DOHH2 (cell line): ENCODE data around the gene IGSF6.

Experiments
- H3F3A ChIP-seq: fragments of 200-600 bp; sonication (generic), shearing (Covaris generic); 2 replicates; pipeline ENCODE4 v1.6.0; 2016; ENCODE audit warnings: antibody characterized with exemption, mild to moderate bottlenecking; ENCODE audit not compliant: control insufficient read depth, insufficient read depth
- H3K27ac ChIP-seq: fragments of 200-600 bp; sonication (generic); 2 replicates; pipeline ENCODE4 v1.5.1; 2014; ENCODE audit warnings: low read depth, mild to moderate bottlenecking, low read length, moderate library complexity
- H3K27me3 ChIP-seq: fragments of 200-600 bp; sonication (generic); 2 replicates; pipeline ENCODE4 v1.6.1; 2014; ENCODE audit warnings: mild to moderate bottlenecking, low read length, mixed read lengths; ENCODE audit not compliant: control insufficient read depth
- H3K36me3 ChIP-seq: fragments of 200-600 bp; sonication (generic); 2 replicates; pipeline ENCODE4 v1.6.1; 2014; ENCODE audit warnings: mild to moderate bottlenecking, low read length, moderate library complexity, mixed read lengths; ENCODE audit not compliant: control insufficient read depth
- H3K4me1 ChIP-seq: fragments of 200-600 bp; sonication (generic); 2 replicates; pipeline ENCODE4 v1.6.1; 2014; ENCODE audit warnings: mild to moderate bottlenecking, low read length, mixed read lengths; ENCODE audit not compliant: control insufficient read depth
- H3K4me2 ChIP-seq: fragments of 200-600 bp; sonication (generic); 2 replicates; pipeline ENCODE4 v1.6.0; 2014; ENCODE audit warnings: mild to moderate bottlenecking, low read length, moderate library complexity
- H3K4me3 ChIP-seq: fragments of 200-600 bp; sonication (generic); 2 replicates; pipeline ENCODE4 v1.5.1; 2014; ENCODE audit warnings: mild to moderate bottlenecking, low read length, mixed read lengths
- H3K79me2 ChIP-seq: fragments of 200-600 bp; sonication (generic); 2 replicates; pipeline ENCODE4 v1.6.1; 2014; ENCODE audit warnings: mild to moderate bottlenecking, low read length, mixed read lengths; ENCODE audit not compliant: control insufficient read depth
- H3K9me2 ChIP-seq: fragments of 200-600 bp; sonication (generic); replicated peaks from 2 replicates; pipeline ENCODE4 v1.6.1; 2014; ENCODE audit warnings: mild to moderate bottlenecking, low read length, mixed read lengths; ENCODE audit not compliant: control insufficient read depth
- H3K9me3 ChIP-seq: fragments of 200-600 bp; sonication (generic); 2 replicates; pipeline ENCODE4 v1.6.1; 2014; ENCODE audit warnings: antibody characterized with exemption, low read length, mixed read lengths; ENCODE audit not compliant: control insufficient read depth, insufficient read depth
- H4K20me1 ChIP-seq: fragments of 200-600 bp; sonication (generic); 2 replicates; pipeline ENCODE4 v1.6.0; 2014; ENCODE audit warnings: low read depth, mild to moderate bottlenecking, antibody characterized with exemption, low read length, moderate library complexity; ENCODE audit not compliant: control insufficient read depth, insufficient read depth
- CTCF ChIP-seq: fragments of 200-600 bp; sonication (generic); IDR thresholded peaks from one replicate; pipeline ENCODE4 v1.5.1; 2014; ENCODE audit warnings: antibody characterized with exemption, mild to moderate bottlenecking, low read depth, low read length; ENCODE audit not compliant: poor library complexity, severe bottlenecking
- EZH2phosphoT487 ChIP-seq: fragments of 200-600 bp; sonication (generic); IDR thresholded peaks from 2 replicates; pipeline ENCODE4 v1.6.1; 2017; ENCODE audit warnings: borderline replicate concordance, mild to moderate bottlenecking, antibody characterized with exemption, low read length, moderate library complexity, mixed read lengths

IGSF6 gene

GRCh38 chr16:21597561-21598030, 54.8 kb downstream of the IGSF6 start:
- Histone ChIP-seq H3K9me2 (no peaks in the 10 kb centered on the region), H3K79me2 (peaks cover 32% of the 10 kb centered on the region), H3K4me3 (no peak overlapping the region), H3F3A (peaks cover 7% of the 10 kb centered on the region; the same call in 1 of the 2 replicates), H4K20me1 (peaks cover 13% of the 10 kb centered on the region), H3K36me3 (peaks cover 9% of the 10 kb centered on the region), H3K4me1 (peaks cover 28% of the 10 kb centered on the region), H3K27me3 (no peaks in the 10 kb centered on the region), H3K9me3 (no peaks in the 10 kb centered on the region), H3K4me2 (no peak overlapping the region), H3K27ac (no peak overlapping the region)
- TF ChIP-seq EZH2phosphoT487 (no peak), CTCF (no peak)

- Histone ChIP-seq H3K27ac (no peak overlapping the region), H3K4me1 (peaks cover 33% of the 10 kb centered on the region), H3K27me3 (no peaks in the 10 kb centered on the region), H3K9me3 (no peaks in the 10 kb centered on the region), H3F3A (no peaks in the 10 kb centered on the region), H3K36me3 (no peaks in the 10 kb centered on the region), H4K20me1 (no peaks in the 10 kb centered on the region), H3K4me2 (no peak overlapping the region), H3K79me2 (peaks cover under 1% of the 10 kb centered on the region; the same call in 1 of the 2 replicates), H3K9me2 (no peaks in the 10 kb centered on the region), H3K4me3 (no peak overlapping the region)
- no peak for TF ChIP-seq EZH2phosphoT487
- TF ChIP-seq CTCF: no peak
These were observed 58.7 kb downstream of the IGSF6 start for GRCh38 chr16:21593530-21594289.

- H3F3A ChIP-seq: peaks cover 3% of the 10 kb centered on the region; the same call in 1 of the 2 replicates
- no peak overlapping the region for H3K27ac ChIP-seq
- no peak overlapping the region for H3K4me2 ChIP-seq
- H3K79me2 ChIP-seq: no peaks in the 10 kb centered on the region
- no peaks in the 10 kb centered on the region for H3K27me3 ChIP-seq
- TF ChIP-seq CTCF: no peak
- TF ChIP-seq EZH2phosphoT487: no peak
- H4K20me1 ChIP-seq: no peaks in the 10 kb centered on the region
- H3K36me3 ChIP-seq: no peaks in the 10 kb centered on the region
- no peak overlapping the region for H3K4me3 ChIP-seq
- no peaks in the 10 kb centered on the region for H3K9me2 ChIP-seq
- H3K9me3 ChIP-seq: no peaks in the 10 kb centered on the region
- peaks cover 19% of the 10 kb centered on the region for H3K4me1 ChIP-seq
These were observed 60.2 kb downstream of the IGSF6 start for GRCh38 chr16:21592191-21592590.
